ENCODE measurements around the gene ITGA7. TPM values are rescaled to one million over a fixed set of nuclear protein-coding genes. Genes with fewer than 3 reads are reported as not detected.
A peak's percentile ranks its signal among the peaks of the same experiment; 100 is the strongest.

Gene ITGA7
- total RNA-seq, 2 experiments from 2014 or later = 4.3 to 4.8 TPM

DNA sequence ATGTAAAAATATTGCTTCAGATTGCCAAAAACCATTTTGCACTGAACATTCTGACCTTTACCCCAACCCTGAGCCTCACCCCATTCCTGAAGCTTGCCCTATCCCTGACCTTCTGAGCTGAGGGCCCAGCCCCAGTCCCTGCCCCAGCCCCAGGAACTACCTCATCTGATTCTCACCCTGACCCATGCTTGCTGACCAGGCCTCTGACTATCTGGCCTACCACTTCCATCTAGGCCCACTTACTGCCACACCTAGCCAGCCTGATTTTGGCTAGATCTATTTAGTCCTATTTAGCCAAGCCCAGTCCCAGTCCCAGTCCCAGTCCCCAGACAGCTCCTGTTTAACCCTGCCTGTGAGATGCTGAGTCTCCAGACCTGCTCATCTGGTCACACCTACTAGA is 37.4 kb downstream of the ITGA7 start:
- intact Hi-C loops (cut with micrococcal nuclease) = no loop called here
- no peak overlapping the region for H3K27ac Mint-ChIP-seq
- ChIA-PET CTCF (interaction anchor here (2.2 kb wide), 1 partner anchor 14 kb away, joined by 15 read pairs; no protein-coding TSS in a partner anchor), POLR2A (no interaction called here)
- TF ChIP-seq, protein P1, sequence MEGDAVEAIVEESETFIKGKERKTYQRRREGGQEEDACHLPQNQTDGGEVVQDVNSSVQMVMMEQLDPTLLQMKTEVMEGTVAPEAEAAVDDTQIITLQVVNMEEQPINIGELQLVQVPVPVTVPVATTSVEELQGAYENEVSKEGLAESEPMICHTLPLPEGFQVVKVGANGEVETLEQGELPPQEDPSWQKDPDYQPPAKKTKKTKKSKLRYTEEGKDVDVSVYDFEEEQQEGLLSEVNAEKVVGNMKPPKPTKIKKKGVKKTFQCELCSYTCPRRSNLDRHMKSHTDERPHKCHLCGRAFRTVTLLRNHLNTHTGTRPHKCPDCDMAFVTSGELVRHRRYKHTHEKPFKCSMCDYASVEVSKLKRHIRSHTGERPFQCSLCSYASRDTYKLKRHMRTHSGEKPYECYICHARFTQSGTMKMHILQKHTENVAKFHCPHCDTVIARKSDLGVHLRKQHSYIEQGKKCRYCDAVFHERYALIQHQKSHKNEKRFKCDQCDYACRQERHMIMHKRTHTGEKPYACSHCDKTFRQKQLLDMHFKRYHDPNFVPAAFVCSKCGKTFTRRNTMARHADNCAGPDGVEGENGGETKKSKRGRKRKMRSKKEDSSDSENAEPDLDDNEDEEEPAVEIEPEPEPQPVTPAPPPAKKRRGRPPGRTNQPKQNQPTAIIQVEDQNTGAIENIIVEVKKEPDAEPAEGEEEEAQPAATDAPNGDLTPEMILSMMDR (IDR thresholded peaks at IDR 0.05) = no peak
- H3K36me3 Mint-ChIP-seq (ENCODE audit: low read depth) = no peaks in the 10 kb centered on the region
- peaks cover 3% of the 10 kb centered on the region for H3K27me3 Mint-ChIP-seq
- no peaks in the 10 kb centered on the region for H3K9me3 Mint-ChIP-seq
- H3K4me1 Mint-ChIP-seq (ENCODE audit: low read depth) = no peaks in the 10 kb centered on the region
- H3K4me3 Mint-ChIP-seq = no peak overlapping the region
- ATAC-seq (no peak), DNase-seq (no peak)

DNA sequence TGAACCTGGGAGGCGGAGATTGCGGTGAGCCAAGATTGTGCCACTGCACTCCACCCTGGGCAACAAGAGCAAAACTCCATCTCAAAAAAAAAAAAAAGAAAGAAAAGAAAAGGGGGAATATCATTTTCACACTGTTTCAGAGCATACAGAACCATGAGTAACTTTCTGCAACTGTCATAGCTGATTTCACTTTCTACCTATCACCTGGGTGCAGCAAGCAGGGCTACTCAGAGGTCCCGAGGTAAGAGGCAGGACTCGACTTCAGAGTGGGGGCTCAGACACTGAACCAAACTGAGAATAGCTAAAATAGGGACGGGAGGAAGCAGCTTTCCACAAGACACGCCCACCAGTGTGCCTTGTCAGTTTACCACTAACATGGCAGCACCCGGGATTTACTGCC is 41.2 kb downstream of the ITGA7 start:
- no peaks in the 10 kb centered on the region for H3K27me3 Mint-ChIP-seq
- H3K4me1 Mint-ChIP-seq (ENCODE audit: low read depth) = no peaks in the 10 kb centered on the region
- no peaks in the 10 kb centered on the region for H3K9me3 Mint-ChIP-seq
- H3K36me3 Mint-ChIP-seq (ENCODE audit: low read depth) = no peaks in the 10 kb centered on the region
- ATAC-seq (no peak), DNase-seq (no peak)
- H3K27ac Mint-ChIP-seq = no peak overlapping the region
- POLR2A ChIA-PET = no interaction called here
- intact Hi-C loops (cut with micrococcal nuclease) = no loop called here
- no peak overlapping the region for H3K4me3 Mint-ChIP-seq
- TF ChIP-seq, protein P1 (IDR thresholded peaks at IDR 0.05) = no peak
- CTCF ChIA-PET = interaction anchor here (2.1 kb wide), 1 partner anchor 10 kb away, joined by 8 read pairs; no protein-coding TSS in a partner anchor

DNA sequence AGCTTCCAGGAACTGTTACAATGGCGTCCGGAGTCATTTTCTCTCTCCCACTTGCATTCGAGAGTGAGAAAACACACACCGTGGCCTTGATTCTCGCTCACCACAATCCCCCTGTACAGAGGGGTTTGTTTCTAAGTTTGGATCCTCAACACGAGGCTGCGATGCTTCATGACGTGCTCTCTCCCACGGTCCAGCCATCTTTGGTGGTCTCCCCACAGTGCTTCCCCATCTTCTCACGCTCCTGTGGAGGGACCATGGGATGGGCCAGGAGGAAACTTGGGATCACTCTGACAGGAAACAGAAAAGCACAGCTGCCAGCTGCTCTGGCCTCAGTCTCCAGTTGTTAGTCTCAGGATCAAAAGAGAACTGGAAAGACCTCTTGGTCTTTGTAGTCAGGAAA is 42.9 kb downstream of the ITGA7 start:
- H3K4me1 Mint-ChIP-seq (ENCODE audit: low read depth) = no peaks in the 10 kb centered on the region
- POLR2A ChIA-PET = no interaction called here
- intact Hi-C loops (cut with micrococcal nuclease) = no loop called here
- DNase-seq (no peak), ATAC-seq (no peak)
- no peak overlapping the region for H3K27ac Mint-ChIP-seq
- H3K36me3 Mint-ChIP-seq (ENCODE audit: low read depth) = no peaks in the 10 kb centered on the region
- H3K9me3 Mint-ChIP-seq = no peaks in the 10 kb centered on the region
- CTCF ChIA-PET = interaction anchor here (1.0 to 2.1 kb wide), 3 partner anchors 8 to 73 kb away, joined by 4 to 8 read pairs (median 4); no protein-coding TSS in a partner anchor
- TF ChIP-seq, protein P1 (IDR thresholded peaks at IDR 0.05) = no peak
- H3K4me3 Mint-ChIP-seq = no peak overlapping the region
- no peaks in the 10 kb centered on the region for H3K27me3 Mint-ChIP-seq

DNA sequence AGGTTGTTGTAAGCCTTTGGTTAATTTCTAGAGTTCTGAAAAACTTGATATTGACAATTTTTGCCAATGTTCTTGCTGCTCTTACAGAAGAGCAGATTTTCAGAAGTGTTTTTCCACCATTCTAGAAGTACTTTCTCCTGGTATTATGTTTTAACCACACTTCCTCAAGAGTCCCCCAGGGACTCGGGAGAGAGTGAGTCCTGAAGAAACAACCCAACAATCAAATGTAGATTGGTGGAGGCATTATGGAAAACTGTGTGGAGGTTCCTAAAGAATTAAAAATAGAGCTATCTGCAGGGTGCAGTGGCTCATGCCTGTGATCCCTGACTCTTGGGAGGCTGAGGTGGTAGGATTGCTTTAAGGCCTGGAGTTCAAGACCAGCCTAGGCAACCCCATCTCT is 44.3 kb downstream of the ITGA7 start:
- no peaks in the 10 kb centered on the region for H3K36me3 Mint-ChIP-seq (ENCODE audit: low read depth)
- H3K4me3 Mint-ChIP-seq = no peak overlapping the region
- no peaks in the 10 kb centered on the region for H3K27me3 Mint-ChIP-seq
- no peaks in the 10 kb centered on the region for H3K4me1 Mint-ChIP-seq (ENCODE audit: low read depth)
- H3K9me3 Mint-ChIP-seq = no peaks in the 10 kb centered on the region
- H3K27ac Mint-ChIP-seq = no peak overlapping the region
- CTCF ChIA-PET = interaction anchor here (1.3 to 3.3 kb wide), 3 partner anchors 13 to 75 kb away, joined by 3 to 10 read pairs (median 4); no protein-coding TSS in a partner anchor
- POLR2A ChIA-PET = interaction anchor here (0.6 kb wide), 2 partner anchors 43 to 298 kb away, joined by 3 to 4 read pairs; no protein-coding TSS in a partner anchor
- TF ChIP-seq, protein P1 (IDR thresholded peaks at IDR 0.05) = no peak
- ATAC-seq (no peak), DNase-seq (no peak)
- intact Hi-C loops (cut with micrococcal nuclease) = no loop called here

DNA sequence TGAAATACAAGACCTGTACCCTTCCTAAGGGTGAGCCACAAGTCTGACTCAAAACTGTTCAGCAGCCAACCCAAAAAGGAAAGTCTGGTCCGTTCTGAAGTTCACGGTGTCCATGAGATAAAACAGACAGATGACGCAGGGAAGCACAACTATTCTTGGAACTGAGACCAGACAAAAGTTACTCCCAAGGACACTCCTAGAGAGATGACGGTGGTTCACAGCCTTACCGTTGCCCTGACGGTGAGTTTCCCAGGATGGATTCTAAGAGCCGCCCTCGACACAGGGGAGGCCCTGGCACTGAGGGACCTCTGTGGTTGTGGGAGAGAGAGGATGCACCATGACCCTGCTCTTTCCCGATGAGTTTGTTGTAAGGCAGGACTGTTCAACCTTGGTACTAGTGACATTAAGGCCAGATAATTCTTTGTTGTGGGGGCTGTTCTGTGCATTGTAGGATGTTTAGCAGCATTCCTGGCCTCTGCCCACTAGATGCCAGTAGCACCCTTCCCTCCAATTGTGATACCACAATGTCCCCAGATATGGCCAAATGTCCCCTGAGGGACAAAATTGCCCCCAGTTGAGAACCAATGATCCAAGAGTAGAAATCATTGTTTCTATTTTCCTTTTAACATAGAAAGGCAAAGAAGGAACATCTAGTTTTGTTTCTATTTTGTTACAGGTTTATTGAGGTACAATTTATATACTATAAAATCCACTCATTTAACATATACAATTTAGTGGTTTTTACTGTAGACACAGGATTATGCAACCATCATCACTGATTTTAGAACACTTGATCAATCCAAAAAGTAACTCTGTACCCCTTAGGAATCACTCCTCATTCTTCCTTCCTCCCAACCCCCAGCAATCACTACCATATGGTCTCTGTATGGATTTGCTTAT is 48.0 kb downstream of the ITGA7 start:
- Mint-ChIP-seq H3K9me3 (no peaks in the 10 kb centered on the region), H3K4me1 (ENCODE audit: low read depth) (no peaks in the 10 kb centered on the region), H3K27me3 (peaks cover 1% of the 10 kb centered on the region), H3K27ac (no peak overlapping the region), H3K36me3 (ENCODE audit: low read depth) (no peaks in the 10 kb centered on the region), H3K4me3 (no peak overlapping the region)
- DNase-seq = peak; percentile 47
- no peak for ATAC-seq
- ChIA-PET CTCF (interaction anchor here (0.9 to 4.3 kb wide), 6 partner anchors 13 to 77 kb away, joined by 3 to 99 read pairs (median 4); no protein-coding TSS in a partner anchor), POLR2A (no interaction called here)
- intact Hi-C loops (cut with micrococcal nuclease) = no loop called here
- TF ChIP-seq, protein P1 (IDR thresholded peaks at IDR 0.05) = peak; percentile 34

Data from activated CD8-positive, alpha-beta T cell treated with anti-CD3 and anti-CD28 coated beads for 36 hours (primary cell).